NT2/D1 (cell line): ENCODE data around the gene IER3.

Source experiments
- SUZ12 ChIP-seq: IDR thresholded peaks from 2 replicates; pipeline ENCODE4 v1.6.1; 2011; ENCODE audit not compliant: insufficient read length, insufficient read depth; ENCODE audit errors: extremely low read depth
- YY1 ChIP-seq: IDR thresholded peaks from 2 replicates; pipeline ENCODE4 v1.6.1; 2011; ENCODE audit not compliant: insufficient read length, insufficient read depth
- ZNF274 ChIP-seq: IDR thresholded peaks from 2 replicates; pipeline ENCODE4 v1.6.1; 2011; ENCODE audit warnings: mild to moderate bottlenecking, low read depth, low read length

DNA sequence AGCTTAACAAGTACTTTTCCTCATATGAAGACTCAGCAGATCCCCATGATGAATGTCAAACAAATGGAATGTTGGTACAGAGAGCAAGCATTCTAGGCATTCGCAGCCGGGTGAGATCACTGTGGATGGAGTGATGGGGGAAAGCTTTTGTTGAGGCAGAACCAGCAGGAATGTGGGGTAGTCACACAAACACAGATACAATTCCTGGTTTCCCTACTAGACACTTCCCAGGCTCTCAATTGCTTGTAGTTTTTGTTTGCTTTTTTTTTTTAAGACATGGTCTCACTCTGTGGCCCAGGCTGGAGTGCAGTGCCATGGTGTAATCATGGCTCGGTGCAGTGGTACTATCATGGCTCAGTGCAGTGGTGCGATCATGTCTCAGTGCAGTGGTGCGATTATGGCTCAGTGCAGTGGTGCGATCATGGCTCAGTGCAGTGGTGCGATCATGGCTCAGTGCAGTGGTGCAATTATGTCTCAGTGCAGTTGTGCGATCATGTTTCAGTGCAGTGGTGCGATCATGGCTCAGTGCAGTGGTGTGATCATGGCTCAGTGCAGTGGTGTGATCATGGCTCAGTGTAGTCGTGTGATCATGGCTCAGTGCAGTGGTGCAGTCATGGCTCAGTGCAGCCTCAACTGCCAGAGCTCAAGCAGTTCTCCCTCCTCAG lies 15.4 kb upstream of the IER3 start:
- TF ChIP-seq YY1, result no peak
- TF ChIP-seq ZNF274, result no peak
- no peak for TF ChIP-seq SUZ12
